HuH-7 (cell line): ENCODE measurements around the gene BEND7.
"Not testable (repeated sequence)": the region's sequence is repeated elsewhere in the genome, so short reads cannot be mapped to it uniquely, and the experiment has no call there.

Experiments used
- DNase-seq: peaks from one replicate; pipeline ENCODE4 v3.0.0; 2011; ENCODE audit warnings: low spot score

BEND7 gene

DNA sequence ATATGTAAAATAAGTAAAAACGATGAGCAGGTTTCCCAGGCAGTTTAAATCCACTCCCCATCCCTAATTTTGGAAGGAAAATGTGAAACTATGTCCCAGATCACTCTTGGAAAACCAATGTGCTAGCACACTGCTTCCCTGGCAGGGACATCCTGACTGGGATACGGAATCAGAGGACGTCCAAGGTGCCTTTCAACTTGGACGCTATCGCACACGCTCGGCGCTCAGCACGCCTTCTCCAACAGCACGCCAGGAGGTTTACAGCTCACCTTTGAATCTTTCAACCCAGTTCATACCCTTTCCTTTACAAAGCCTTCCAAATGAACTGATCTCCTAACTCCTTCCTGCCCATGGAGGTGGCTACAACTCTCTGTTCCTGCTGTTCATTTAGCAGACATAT lies 47.1 kb downstream of the BEND7 start:
- no peak for DNase-seq

DNA sequence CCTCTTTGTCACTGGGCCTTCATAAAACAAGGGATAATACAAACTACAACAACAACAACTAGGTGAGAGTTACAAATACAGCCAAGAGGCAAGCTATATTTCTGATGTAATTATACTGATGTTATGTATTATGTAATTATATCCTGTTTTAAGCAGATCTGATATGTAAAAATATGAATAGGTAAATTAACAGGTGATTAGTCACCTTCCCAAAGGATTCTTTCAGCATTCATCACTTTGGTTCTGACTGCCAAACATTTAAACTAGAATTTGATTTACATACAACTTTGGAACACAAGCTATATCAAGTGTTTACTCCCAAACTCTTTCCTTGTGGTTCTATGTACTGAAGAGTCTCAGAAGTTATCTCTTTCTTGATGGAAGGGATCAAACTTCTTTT lies 53.7 kb downstream of the BEND7 start:
- DNase-seq: no peak

DNA sequence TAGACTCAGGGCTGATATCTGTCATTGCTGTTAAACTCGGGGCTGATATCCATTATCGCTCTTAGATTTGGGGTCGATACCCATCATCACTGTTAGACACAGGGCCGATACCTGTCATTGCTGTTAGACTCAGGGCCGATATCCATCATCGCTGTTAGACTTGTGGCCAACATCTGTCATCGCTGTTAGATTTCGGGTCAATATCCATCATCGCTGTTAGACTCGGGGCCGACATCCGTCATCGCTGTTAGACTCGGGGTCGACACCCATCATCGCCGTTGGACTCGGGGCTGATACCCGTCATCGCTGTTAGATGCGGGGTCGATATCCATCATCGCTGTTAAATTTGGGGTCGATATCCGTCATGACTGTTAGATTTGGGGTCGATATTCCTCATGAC lies 54.8 kb downstream of the BEND7 start:
- no peak for DNase-seq

DNA sequence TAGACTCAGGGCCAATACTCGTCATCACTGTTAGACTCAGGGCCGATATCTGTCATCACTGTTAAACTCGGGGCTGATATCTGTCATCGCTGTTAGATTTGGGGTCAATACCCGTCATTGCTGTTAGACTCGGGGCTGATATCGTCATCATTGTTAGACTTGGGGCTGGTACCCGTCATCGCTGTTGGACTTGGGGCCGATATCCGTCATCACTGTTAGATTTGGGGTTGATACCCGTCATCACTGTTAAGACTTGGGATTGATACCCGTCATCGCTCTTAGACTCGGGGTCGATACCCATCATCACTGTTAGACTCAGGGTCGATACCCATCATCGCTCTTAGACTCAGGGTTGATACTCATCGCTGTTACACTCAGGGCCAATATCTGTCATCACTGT lies 56.5 kb downstream of the BEND7 start:
- no peak for DNase-seq

DNA sequence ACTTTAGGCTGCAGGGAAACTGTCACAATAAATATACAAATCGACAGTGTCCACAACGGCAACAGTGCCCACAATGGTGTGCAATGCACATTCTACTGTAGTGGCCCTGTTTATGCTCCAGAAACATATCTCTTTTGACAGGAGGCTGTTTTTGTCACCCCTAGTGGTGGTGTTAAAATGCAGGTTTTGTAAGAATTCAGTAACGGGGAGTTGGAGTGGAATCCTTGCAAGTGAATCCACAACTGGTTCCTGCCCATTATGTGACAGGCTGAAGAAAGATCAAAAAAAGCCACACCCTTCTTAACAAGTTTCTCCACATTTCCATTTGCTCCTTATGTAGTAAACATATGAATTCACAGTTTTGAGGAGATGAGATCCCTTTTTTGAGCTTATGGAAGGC lies 58.5 kb downstream of the BEND7 start:
- peak; percentile 35 for DNase-seq

DNA sequence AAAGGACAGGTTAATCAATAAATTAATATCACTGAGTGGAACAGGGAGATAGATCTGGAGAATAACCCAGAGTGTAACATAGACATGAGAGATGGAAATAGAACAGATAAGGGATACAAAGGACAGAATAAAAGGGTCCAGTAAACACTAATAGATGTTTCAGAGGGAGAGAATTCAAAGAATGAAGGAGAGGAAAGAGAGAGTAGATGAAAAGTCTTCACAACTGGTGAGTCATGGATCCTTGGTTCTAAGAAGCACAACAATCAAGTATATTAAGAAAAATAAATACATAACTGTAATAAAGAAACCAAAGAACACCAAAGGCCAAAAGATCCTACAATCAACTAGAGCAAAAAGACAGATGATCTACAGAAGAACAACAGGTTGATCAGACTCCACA lies 66.3 kb downstream of the BEND7 start:
- DNase-seq: no peak

DNA sequence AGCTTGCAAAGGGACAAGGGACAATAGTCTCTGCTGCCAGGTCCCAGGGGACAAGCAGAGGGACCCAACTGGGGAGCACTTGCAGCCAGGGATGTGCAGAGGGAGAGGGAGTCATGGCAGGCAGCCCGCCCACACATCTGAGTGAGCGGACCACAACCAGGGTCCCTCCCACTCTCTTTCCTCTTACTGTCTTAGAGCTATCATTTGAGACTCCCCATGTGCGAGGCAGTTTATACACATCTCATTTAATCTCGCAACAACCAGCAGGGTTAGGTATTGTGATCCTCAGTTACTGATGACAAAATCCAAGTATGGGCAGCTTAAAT lies 70.2 kb downstream of the BEND7 start:
- DNase-seq: no peak

DNA sequence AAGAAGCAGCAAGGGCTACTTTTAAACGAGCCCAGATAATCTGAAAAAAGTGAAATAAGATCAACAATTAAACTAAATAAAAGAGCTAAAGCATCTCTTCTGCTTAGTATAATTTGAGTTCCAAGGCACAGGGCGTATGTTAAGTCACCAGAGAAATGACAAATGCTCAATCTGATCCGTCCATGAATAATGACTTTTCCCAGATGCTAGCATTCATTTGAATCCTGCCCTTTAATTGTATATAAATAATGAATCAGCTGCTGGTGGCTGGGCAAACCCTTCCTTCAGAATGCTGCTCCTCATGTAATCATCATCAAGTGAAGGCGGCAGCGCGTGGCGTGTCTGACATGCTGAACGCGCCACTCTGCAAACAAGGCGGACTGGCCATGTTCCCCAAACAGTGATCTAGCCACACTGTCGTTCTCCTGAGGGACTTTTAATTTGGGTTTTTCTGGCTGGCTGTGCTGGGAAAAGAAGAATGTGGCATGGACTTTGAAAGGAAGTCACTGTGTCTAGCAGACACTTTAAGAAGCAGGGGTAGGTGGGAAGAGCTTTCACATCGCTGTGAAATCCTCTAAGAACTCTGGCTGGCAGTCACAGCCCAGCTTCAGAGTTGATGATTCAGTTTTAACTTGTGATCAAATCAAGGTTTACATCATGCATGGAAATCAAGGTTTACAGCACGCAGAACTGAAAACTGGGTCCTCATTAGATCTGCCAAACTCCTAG lies 70.7 kb downstream of the BEND7 start:
- no peak for DNase-seq

DNA sequence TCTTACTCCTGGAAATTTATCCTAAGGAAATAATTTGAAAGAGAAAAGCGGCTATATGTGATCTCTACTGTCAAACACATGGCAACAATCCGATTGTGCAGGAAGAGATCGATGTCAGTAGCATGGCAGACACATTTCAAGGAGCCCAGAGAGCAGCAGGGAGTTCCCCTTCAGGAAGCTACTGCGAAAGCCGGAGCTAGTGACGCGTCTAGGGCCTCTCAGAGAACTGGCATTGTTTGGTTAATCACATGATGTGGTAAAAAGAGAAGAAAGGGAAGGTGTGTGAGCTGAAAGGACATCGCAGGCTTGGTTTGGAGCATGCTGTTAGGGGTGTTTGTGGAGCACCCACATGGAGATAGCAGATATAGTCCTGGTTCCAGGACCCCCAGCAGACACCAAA lies 74.9 kb downstream of the BEND7 start:
- DNase-seq: no peak

DNA sequence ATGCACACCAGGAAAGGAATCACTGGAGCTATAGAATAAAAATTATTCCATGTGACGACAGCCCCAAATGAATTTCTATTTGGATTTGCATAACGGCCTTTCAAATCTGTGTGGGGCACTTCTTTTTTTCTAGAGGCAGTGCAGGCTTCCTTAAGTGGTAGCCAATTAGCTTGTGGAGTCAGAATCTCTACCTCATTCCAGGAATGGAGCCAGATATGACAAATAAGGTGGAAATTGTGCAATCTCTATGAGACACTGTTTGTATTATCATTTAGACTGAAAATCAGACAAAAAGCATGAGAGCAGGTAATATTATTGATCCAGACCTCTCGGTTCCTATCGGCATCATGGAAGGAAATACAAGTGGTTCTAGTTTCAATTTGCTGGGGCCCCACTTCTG lies 78.7 kb downstream of the BEND7 start:
- no peak for DNase-seq

DNA sequence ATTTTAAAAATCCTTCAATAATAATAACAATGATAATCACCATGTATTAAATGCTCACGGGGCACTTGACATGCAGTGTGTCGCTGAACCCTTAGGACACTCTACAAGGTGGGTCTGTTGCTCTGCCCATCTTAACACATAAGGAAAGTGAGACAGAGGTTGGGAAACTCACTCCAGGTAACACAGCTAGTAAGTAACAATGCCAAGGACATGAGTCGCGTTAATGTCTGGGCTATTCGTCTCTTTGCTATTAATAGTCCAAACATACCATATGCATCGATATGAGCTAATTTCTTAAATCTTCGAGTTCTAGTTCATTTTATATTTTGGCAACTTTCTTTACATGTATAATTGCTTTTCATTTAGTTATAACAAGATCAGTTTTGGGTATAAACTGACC lies 79.5 kb downstream of the BEND7 start:
- DNase-seq: no peak

DNA sequence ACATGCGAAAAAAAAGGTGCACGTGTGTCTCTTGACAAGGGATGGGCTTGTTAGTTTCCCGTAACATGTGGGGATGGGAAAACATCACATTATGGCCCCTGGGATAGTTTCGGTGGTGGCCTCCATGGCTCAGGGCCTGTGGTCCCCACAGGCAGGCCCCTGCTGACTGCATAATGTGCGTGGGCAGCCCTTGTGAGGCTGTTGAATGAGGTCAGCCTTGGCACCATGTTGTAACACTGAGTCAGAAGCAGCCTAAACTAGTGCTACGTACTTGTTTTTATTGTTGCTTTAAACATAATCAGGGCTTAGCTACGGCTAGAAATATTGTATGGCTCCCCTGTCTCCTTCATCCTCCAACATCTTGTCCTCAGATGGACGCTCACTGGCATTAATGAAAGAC lies 80.6 kb downstream of the BEND7 start:
- no peak for DNase-seq

DNA sequence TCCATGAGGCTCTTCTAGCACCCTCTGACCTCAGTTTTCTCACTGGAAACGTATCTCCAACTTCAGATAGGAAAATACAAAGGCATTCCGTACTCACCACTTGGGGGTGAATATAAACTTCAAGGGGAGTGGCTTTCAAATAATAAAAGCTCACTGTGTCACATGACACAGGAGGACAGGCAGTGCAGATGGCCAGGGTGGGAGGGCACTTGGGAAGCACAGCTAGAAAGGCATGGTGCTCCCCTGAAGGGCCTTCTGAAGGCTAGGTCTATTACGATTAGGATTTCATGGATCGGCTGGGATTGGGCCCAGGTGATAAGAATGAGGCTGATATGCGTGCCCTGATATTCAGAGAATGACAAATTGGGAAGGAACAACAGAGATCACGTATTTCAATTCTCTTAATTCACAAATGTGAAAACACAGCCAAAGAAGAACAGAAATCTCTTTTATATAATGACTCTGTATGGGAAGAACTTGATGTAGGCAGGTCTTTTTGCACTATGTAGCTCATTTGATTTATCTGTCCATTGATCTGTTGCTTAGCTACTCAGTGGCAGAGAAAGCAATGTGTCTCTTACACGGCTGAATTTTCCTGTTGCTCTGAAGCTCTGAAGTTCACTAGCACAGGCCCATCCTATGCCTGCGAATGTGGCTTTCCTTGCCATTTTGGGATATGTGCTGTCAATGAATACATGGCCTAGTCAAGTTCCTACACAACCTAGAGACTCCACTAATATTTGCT lies 83.0 kb downstream of the BEND7 start:
- DNase-seq: no peak

DNA sequence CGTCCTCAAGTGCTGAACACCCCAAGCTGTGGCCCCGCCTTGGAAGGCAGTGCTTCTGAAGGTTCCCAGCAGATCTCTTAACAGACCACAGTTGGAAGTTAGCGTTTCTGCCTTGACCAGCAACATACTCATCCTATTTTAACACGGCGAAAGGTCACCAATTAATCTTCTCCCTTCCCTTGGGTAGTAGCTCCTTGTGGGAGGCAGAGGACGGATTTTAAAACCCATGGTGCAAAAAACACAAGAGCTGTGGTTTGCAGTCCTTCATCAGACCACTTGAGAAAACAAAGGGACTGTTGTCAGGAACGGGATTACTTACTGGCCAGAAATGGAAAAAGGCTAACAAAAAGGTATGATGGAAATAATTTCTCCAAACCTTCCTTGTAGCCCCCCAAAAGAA lies 87.3 kb downstream of the BEND7 start:
- DNase-seq: no peak

DNA sequence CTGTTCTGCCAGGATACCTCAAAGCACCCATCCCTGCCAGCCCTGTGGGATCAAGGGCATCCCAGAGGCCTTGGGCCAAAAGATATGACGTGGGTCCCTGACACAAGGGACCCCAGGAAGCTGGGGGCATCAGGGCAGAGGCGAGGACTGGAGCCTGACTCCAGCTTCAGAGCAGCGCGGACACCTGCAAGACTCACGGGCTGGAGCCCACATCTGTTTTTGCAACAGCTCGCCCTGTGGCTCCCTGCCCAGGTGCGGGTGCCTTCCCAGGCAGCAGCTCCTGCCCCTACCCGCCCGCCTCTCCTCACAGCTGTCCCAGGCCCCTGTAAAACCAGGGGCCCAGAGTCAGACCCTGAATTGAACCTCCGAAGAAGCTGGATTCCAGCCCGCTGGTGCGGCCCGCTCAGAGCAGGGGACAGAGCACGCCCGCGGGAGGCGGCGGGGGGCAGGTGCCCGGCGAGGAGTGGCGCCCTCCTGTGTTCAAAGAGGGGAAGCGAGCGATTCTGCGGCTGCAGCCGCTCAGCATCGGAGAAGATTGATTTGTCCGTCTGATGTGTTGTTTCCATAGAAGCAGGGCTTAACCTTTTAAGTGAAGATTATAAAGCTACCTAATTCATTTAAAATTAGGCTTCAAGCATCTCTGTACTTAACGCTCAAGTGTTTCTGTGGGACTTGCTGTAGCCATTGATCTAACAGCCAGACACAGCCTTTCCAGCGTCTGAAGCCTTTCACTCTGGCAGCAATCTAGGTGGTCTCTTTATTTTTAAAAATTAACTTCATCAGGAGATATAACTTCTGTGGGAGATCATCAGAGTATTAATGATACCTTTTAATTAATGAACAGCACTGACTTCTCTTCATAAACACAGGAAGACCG lies 88.4 kb downstream of the BEND7 start:
- peak; percentile 79 for DNase-seq

DNA sequence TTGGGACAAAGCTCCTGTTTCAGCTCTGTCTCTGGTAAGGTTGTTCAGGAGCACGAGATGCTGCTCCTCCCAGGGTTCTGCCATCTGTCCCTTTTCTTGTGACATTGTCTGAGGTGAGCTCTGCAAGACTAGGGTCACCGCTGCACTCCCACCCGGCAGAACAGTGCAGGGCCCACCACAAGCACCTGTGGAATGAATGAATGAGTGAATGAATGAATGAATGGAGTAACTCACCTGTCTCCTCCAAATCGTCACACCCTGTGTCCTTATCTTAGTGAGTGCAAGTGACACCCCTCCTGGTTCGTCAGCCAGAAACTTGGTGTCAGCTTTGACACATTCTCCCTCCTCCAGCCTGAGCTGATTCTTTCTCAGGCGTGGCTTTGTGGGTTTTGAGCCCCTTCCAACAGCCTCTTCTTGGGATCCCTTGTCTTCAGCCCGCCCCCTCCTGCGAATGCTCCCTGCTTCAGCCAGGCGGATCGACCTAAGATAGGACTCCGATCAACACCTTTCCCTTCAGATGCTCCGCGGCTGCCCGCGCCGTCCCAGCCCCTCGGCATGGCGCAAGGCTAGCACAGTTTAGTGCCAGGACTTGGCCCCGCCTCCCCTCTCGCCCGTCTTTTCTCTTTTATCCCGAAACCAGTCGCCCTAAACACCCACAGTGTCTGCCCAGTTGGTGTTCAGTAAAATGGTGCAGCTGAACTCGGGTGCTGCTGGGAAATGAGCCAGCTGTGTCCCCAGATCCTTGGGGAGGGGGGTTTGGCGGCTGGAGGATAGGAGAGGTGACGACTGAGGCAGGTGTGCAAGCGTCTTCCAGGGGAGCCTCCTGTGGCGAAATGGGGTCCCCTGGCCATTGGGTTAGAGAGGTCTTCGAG lies 89.3 kb downstream of the BEND7 start:
- DNase-seq: no peak

DNA sequence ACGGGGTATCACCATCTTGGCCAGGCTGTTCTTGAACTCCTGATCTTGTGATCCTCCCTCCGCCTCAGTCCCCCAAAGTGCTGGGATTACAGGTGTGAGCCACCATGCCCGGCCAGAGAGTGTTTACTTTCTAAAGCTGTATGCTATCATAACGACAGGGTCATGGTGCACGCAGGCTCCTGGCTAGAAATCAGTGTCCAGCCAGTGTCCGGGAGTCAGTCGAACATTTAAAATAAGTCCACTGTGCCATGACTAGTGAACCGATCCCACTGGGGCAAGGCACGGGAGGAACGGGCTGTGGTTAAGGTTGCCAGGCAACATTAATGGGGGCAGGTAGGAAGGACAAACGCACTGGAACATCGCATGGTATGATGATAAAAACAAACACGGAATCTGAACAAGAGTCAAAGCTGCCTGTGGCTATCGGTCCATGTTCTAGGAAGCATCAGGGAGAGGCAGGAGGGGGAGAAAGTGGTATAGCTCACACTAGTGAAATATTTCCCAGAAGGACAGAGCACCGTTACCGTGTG lies 91.7 kb downstream of the BEND7 start:
- no peak for DNase-seq

DNA sequence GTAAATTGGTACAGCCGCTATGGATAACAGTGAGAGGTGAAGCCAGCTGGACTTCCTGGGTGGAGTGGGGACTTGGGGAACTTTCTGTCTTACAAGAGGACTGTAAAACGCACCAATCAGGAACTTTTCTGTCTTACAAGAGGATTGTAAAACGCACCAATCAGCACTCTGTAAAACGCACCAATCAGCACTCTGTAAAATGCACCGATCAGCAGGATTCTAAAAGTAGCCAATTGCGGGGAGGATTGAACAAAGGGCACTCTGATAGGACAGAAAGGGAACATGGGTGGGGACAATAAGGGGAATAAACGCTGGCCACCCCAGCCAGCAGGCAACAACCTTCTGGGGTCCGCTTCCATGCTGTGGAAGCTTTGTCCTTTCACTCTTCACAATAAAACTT lies 100.9 kb downstream of the BEND7 start:
- not testable (repeated sequence) for DNase-seq

DNA sequence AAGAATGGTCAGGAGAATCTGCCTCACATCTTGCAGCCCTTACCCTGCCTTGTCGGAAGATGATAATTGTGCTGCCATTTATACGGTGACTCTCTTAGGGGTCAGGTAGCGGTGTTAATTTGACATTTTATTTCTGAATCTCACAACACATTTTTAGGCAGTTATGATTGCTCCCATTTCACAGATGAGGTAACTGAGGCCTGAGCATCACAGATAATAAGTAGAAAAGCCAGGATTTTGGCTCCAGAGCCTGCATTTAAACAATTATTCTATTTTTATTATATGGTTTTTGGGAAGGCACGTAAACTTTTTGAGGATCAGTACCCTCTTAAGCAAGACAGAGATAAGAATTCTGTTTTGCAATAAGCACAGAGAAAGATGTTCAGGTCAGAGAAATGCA lies 103.4 kb downstream of the BEND7 start:
- no peak for DNase-seq

DNA sequence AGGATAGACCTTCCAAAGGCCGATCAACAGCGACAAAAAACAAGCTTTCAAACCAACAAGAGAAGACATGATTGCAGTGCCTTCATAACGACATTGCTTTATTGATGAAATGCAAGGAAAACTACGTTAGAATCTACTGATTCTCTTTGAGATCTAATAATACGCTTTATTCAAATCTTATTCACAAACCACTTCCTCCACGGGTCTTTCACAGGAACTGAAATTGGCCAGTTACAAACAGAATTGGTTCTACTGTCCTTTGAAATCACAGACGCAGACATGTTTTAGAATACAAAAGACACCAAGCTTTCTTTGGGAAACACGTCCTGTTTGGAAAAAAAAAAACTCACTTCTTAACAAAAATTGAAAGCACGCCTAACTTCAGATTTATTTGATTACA lies 106.0 kb downstream of the BEND7 start:
- DNase-seq: no peak

DNA sequence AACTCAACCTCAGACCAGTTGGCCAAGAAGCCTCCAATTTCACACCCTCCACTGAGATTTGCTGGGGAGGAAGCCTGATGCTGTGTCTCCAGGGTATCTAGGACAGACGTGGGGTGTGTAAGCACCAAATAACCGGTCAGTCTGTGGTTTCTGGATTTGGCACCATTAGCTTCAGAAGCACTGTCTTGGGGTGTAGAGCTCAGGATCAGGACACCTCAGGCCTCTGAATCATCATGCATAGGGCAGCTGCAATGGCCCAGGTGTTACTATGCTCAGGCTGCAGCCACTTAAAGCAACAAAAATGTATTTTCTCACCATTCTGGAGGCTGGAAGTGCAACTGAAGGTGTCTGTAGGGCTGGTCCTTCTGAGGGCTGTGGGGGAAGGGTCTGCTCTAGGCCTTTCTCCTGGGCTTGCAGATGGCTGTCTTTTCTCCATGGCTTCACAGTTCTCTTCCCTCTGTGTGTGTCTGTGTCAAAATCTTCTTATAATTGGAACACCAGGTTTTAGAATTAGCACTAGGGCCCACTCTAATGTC lies 107.4 kb downstream of the BEND7 start:
- DNase-seq: no peak
